WTC11 (cell line): ENCODE measurements around the gene ISG20. TPM values are rescaled to one million over a fixed set of nuclear protein-coding genes. Genes with fewer than 3 reads are reported as not detected.

Experiments used
- ATAC-seq: fragments of 200-7000 bp; cut with Tn5 transposase; 2 replicates; pipeline ENCODE4 v1.10.0; 2021; ENCODE audit warnings: mild to moderate bottlenecking, moderate library complexity
- CTCF ChIA-PET: fragments of 300-600 bp; sonication (Branson Sonifier 250); formaldehyde crosslinking; loops from one replicate; lab custom pipeline; 2021; ENCODE audit warnings: antibody characterized with exemption; lab: Charles Lee
- POLR2A ChIA-PET: fragments of 350-600 bp; sonication (Branson Sonifier 250); formaldehyde crosslinking; loops from one replicate; lab custom pipeline; 2021; ENCODE audit warnings: antibody characterized with exemption; lab: Charles Lee
- DNase-seq: peaks from one replicate; pipeline ENCODE4 v3.0.0; 2021; ENCODE audit warnings: low spot score
- H3K27ac Mint-ChIP-seq: 2 replicates; pipeline ENCODE4 v1.8.0; 2021; ENCODE audit warnings: mixed read lengths
- H3K27me3 Mint-ChIP-seq: 2 replicates; pipeline ENCODE4 v1.8.0; 2021; ENCODE audit warnings: low read depth, mild to moderate bottlenecking, moderate library complexity, mixed read lengths
- H3K36me3 Mint-ChIP-seq: 2 replicates; pipeline ENCODE4 v1.8.0; 2021; ENCODE audit warnings: mixed read lengths
- H3K4me1 Mint-ChIP-seq: 2 replicates; pipeline ENCODE4 v1.8.0; 2022; ENCODE audit warnings: mixed read lengths
- H3K4me3 Mint-ChIP-seq: 2 replicates; pipeline ENCODE4 v1.8.0; 2021; ENCODE audit warnings: mild to moderate bottlenecking, moderate library complexity, mixed read lengths
- H3K9me3 Mint-ChIP-seq: 2 replicates; pipeline ENCODE4 v1.8.0; 2021; ENCODE audit warnings: mixed read lengths
- ATF1 ChIP-seq: sonication (generic); formaldehyde crosslinking; IDR thresholded peaks from 2 replicates; pipeline ENCODE4 v1.8.1; 2023; ENCODE audit warnings: mild to moderate bottlenecking, moderate library complexity, missing genetic modification reagents
- CDX4 ChIP-seq: fragments of 250-450 bp; sonication (Bioruptor Pico); IDR thresholded peaks from 2 replicates; pipeline ENCODE4 v1.9.0; 2021; ENCODE audit warnings: moderate library complexity, mild to moderate bottlenecking, inconsistent platforms, borderline replicate concordance
- CREB1 ChIP-seq: sonication (generic); formaldehyde crosslinking; IDR thresholded peaks from 2 replicates; pipeline ENCODE4 v1.8.0; 2023; ENCODE audit warnings: mild to moderate bottlenecking, missing genetic modification reagents
- CREM ChIP-seq: sonication (generic); formaldehyde crosslinking; IDR thresholded peaks from 2 replicates; pipeline ENCODE4 v1.8.1; 2022; ENCODE audit warnings: mild to moderate bottlenecking, missing genetic modification reagents, moderate library complexity
- CTCF ChIP-seq: fragments of 200-600 bp; IDR thresholded peaks from 2 replicates; pipeline ENCODE4 v1.8.0; 2022; ENCODE audit warnings: antibody characterized with exemption
- ESRRA ChIP-seq: sonication (generic); formaldehyde crosslinking; IDR thresholded peaks from 2 replicates; pipeline ENCODE4 v1.8.1; 2022; ENCODE audit warnings: mild to moderate bottlenecking, missing genetic modification reagents, borderline replicate concordance
- FOXJ3 ChIP-seq: sonication (generic); formaldehyde crosslinking; IDR thresholded peaks from 2 replicates; pipeline ENCODE4 v1.9.0; 2021; ENCODE audit warnings: missing genetic modification reagents, mild to moderate bottlenecking, borderline replicate concordance
- GTF2I ChIP-seq: fragments of 250-450 bp; sonication (Bioruptor Pico); conservative IDR thresholded peaks from 2 replicates; pipeline ENCODE4 v1.4.0; 2021; ENCODE audit warnings: mild to moderate bottlenecking
- NR3C1 ChIP-seq: sonication (generic); formaldehyde crosslinking; conservative IDR thresholded peaks from 2 replicates; pipeline ENCODE4 v1.8.1; 2023; ENCODE audit warnings: low read depth, mild to moderate bottlenecking, missing genetic modification reagents
- TCF7 ChIP-seq: sonication (generic); formaldehyde crosslinking; IDR thresholded peaks from 2 replicates; pipeline ENCODE4 v1.8.0; 2022; ENCODE audit warnings: mild to moderate bottlenecking, low read depth, missing genetic modification reagents, moderate library complexity
- TP53 ChIP-seq: sonication (generic); formaldehyde crosslinking; IDR thresholded peaks from 2 replicates; pipeline ENCODE4 v1.8.1; 2023; ENCODE audit warnings: mild to moderate bottlenecking, missing genetic modification reagents
- ZBTB21 ChIP-seq: sonication (generic); formaldehyde crosslinking; IDR thresholded peaks from 2 replicates; pipeline ENCODE4 v1.8.1; 2023; ENCODE audit warnings: mild to moderate bottlenecking, missing genetic modification reagents, borderline replicate concordance
- ZNF121 ChIP-seq: sonication (generic); formaldehyde crosslinking; IDR thresholded peaks from 2 replicates; pipeline ENCODE4 v1.8.0; 2023; ENCODE audit warnings: missing genetic modification reagents
- ZNF263 ChIP-seq: sonication (generic); formaldehyde crosslinking; IDR thresholded peaks from 2 replicates; pipeline ENCODE4 v1.8.1; 2022; ENCODE audit warnings: low read depth, mild to moderate bottlenecking, moderate library complexity, missing genetic modification reagents
- ZNF317 ChIP-seq: sonication (generic); formaldehyde crosslinking; IDR thresholded peaks from 2 replicates; pipeline ENCODE4 v1.8.1; 2023; ENCODE audit warnings: low read depth, mild to moderate bottlenecking, moderate library complexity, missing genetic modification reagents, borderline replicate concordance
- ZNF423 ChIP-seq: fragments of 250-450 bp; sonication (Bioruptor Pico); IDR thresholded peaks from 2 replicates; pipeline ENCODE4 v2.1.2; 2022; ENCODE audit warnings: mild to moderate bottlenecking, moderate library complexity
- ZNF671 ChIP-seq: fragments of 250-450 bp; sonication (Bioruptor Pico); IDR thresholded peaks from 2 replicates; pipeline ENCODE4 v1.8.0; 2021; ENCODE audit warnings: mild to moderate bottlenecking
- total RNA-seq: library from RNA; stranded (reverse); gene quantifications from 3 replicates; pipeline ENCODE4 v1.2.3, GENCODE V29; 2021
- TF ChIP-seq, protein P1 (sequence below): sonication (generic); formaldehyde crosslinking; IDR thresholded peaks from 2 replicates; pipeline ENCODE4 v1.8.0; 2022; ENCODE audit warnings: mild to moderate bottlenecking, missing genetic modification reagents
- TF ChIP-seq, protein P2 (sequence below): sonication (generic); formaldehyde crosslinking; IDR thresholded peaks from 2 replicates; pipeline ENCODE4 v1.8.0; 2023; ENCODE audit warnings: mild to moderate bottlenecking, missing genetic modification reagents
- TF ChIP-seq, protein P3 (sequence below): fragments of 250-450 bp; sonication (Bioruptor Pico); IDR thresholded peaks from 2 replicates; pipeline ENCODE4 v1.9.0; 2021; ENCODE audit warnings: mild to moderate bottlenecking
- TF ChIP-seq, protein P4 (sequence below): fragments of 250-450 bp; sonication (Bioruptor Pico); IDR thresholded peaks from 2 replicates; pipeline ENCODE4 v2.1.2; 2022; ENCODE audit warnings: mild to moderate bottlenecking, moderate library complexity
- TF ChIP-seq, protein P5 (sequence below): sonication (generic); formaldehyde crosslinking; IDR thresholded peaks from 2 replicates; pipeline ENCODE4 v1.8.1; 2023; ENCODE audit warnings: mild to moderate bottlenecking, missing genetic modification reagents, moderate library complexity

The ISG20 gene
- total RNA-seq, 1 experiment from 2014 or later, result 5.6 TPM

GRCh38 chr15:88617031-88617722, 21.6 kb upstream of the ISG20 start:
- ChIA-PET CTCF (no interaction called here), POLR2A (no interaction called here)
- DNase-seq (no peak), ATAC-seq (no peak)
- Mint-ChIP-seq H3K27ac (no peak overlapping the region; the same call in 1 of the 2 replicates), H3K4me3 (no peak overlapping the region), H3K9me3 (no peaks in the 10 kb centered on the region), H3K4me1 (peaks cover 67% of the 10 kb centered on the region), H3K27me3 (peaks cover 26% of the 10 kb centered on the region), H3K36me3 (peaks cover 7% of the 10 kb centered on the region)
- TF ChIP-seq FOXJ3 (CRISPR knock-in tag) (no peak), ZNF121 (CRISPR knock-in tag) (peak; percentile 97), ATF1 (CRISPR knock-in tag) (no peak), TP53 (no peak), GTF2I (0 out of 2 replicates have a peak, but pooled peaks have one; percentile 32), CDX4 (CRISPR knock-in tag) (no peak), ZNF263 (CRISPR knock-in tag) (no peak), ZNF671 (CRISPR knock-in tag) (no peak), ESRRA (CRISPR knock-in tag) (no peak), ZNF423 (CRISPR knock-in tag) (no peak)
- TF ChIP-seq, protein P1, sequence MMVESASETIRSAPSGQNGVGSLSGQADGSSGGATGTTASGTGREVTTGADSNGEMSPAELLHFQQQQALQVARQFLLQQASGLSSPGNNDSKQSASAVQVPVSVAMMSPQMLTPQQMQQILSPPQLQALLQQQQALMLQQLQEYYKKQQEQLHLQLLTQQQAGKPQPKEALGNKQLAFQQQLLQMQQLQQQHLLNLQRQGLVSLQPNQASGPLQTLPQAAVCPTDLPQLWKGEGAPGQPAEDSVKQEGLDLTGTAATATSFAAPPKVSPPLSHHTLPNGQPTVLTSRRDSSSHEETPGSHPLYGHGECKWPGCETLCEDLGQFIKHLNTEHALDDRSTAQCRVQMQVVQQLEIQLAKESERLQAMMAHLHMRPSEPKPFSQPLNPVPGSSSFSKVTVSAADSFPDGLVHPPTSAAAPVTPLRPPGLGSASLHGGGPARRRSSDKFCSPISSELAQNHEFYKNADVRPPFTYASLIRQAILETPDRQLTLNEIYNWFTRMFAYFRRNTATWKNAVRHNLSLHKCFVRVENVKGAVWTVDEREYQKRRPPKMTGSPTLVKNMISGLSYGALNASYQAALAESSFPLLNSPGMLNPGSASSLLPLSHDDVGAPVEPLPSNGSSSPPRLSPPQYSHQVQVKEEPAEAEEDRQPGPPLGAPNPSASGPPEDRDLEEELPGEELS (CRISPR knock-in tag), result no peak

GRCh38 chr15:88617790-88618189, 21.0 kb upstream of the ISG20 start:
- Mint-ChIP-seq H3K4me1 (peaks cover 68% of the 10 kb centered on the region), H3K27ac (peak overlapping the region; percentile 41; the same call in 1 of the 2 replicates), H3K4me3 (no peak overlapping the region), H3K36me3 (peaks cover 13% of the 10 kb centered on the region), H3K27me3 (peaks cover 22% of the 10 kb centered on the region), H3K9me3 (no peaks in the 10 kb centered on the region)
- ATAC-seq (no peak), DNase-seq (no peak)
- CTCF ChIA-PET, result no interaction called here
- POLR2A ChIA-PET, result no interaction called here
- TF ChIP-seq CTCF (no peak), ZNF317 (CRISPR knock-in tag) (no peak), ESRRA (CRISPR knock-in tag) (no peak), CDX4 (CRISPR knock-in tag) (no peak), CREB1 (CRISPR knock-in tag) (no peak), NR3C1 (CRISPR knock-in tag) (no peak), CREM (CRISPR knock-in tag) (no peak), ZBTB21 (CRISPR knock-in tag) (no peak), TCF7 (CRISPR knock-in tag) (no peak), ZNF263 (CRISPR knock-in tag) (no peak)
- TF ChIP-seq, protein P2, sequence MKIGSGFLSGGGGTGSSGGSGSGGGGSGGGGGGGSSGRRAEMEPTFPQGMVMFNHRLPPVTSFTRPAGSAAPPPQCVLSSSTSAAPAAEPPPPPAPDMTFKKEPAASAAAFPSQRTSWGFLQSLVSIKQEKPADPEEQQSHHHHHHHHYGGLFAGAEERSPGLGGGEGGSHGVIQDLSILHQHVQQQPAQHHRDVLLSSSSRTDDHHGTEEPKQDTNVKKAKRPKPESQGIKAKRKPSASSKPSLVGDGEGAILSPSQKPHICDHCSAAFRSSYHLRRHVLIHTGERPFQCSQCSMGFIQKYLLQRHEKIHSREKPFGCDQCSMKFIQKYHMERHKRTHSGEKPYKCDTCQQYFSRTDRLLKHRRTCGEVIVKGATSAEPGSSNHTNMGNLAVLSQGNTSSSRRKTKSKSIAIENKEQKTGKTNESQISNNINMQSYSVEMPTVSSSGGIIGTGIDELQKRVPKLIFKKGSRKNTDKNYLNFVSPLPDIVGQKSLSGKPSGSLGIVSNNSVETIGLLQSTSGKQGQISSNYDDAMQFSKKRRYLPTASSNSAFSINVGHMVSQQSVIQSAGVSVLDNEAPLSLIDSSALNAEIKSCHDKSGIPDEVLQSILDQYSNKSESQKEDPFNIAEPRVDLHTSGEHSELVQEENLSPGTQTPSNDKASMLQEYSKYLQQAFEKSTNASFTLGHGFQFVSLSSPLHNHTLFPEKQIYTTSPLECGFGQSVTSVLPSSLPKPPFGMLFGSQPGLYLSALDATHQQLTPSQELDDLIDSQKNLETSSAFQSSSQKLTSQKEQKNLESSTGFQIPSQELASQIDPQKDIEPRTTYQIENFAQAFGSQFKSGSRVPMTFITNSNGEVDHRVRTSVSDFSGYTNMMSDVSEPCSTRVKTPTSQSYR (CRISPR knock-in tag), result no peak
- TF ChIP-seq, protein P3, sequence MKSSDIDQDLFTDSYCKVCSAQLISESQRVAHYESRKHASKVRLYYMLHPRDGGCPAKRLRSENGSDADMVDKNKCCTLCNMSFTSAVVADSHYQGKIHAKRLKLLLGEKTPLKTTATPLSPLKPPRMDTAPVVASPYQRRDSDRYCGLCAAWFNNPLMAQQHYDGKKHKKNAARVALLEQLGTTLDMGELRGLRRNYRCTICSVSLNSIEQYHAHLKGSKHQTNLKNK (CRISPR knock-in tag), result no peak
- TF ChIP-seq, protein P4, sequence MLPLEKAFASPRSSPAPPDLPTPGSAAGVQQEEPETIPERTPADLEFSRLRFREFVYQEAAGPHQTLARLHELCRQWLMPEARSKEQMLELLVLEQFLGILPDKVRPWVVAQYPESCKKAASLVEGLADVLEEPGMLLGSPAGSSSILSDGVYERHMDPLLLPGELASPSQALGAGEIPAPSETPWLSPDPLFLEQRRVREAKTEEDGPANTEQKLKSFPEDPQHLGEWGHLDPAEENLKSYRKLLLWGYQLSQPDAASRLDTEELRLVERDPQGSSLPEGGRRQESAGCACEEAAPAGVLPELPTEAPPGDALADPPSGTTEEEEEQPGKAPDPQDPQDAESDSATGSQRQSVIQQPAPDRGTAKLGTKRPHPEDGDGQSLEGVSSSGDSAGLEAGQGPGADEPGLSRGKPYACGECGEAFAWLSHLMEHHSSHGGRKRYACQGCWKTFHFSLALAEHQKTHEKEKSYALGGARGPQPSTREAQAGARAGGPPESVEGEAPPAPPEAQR, result no peak
- TF ChIP-seq, protein P5, sequence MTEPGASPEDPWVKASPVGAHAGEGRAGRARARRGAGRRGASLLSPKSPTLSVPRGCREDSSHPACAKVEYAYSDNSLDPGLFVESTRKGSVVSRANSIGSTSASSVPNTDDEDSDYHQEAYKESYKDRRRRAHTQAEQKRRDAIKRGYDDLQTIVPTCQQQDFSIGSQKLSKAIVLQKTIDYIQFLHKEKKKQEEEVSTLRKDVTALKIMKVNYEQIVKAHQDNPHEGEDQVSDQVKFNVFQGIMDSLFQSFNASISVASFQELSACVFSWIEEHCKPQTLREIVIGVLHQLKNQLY (CRISPR knock-in tag), result no peak
